ENCODE measurements around the gene TMTC4. TPM values are rescaled to one million over a fixed set of nuclear protein-coding genes. Genes with fewer than 3 reads are reported as not detected.

Gene TMTC4
- total RNA-seq, 1 experiment from 2014 or later = 28.1 TPM

- Mint-ChIP-seq H3K4me3 (no peak overlapping the region), H3K9me3 (no peaks in the 10 kb centered on the region), H3K4me1 (peaks cover 13 to 14% of the 10 kb centered on the region in 2 experiments), H3K27me3 (ENCODE audit: low read depth) (no peaks in the 10 kb centered on the region), H3K36me3 (ENCODE audit: insufficient read depth in 1 of 3, low read depth in 3 of 3) (peaks cover 42 to 64% (median 56%) of the 10 kb centered on the region in 3 experiments), H3K27ac (peak overlapping the region in 2 of 3 experiments; percentile 14 to 70; a peak in 3 of 7 replicates)
- H4K91ac ChIP-seq (ENCODE audit: insufficient read length, low read depth, low read length) = no peak overlapping the region
- H2BK120ac ChIP-seq (ENCODE audit: low read depth, low read length, poor library complexity, severe bottlenecking) = no peak overlapping the region
- TF ChIP-seq CTCF (conservative IDR thresholded peaks at IDR 0.05) = peak; percentile 10; the same call in 1 of the 3 replicates
- H2AFZ ChIP-seq (ENCODE audit: low read length) = no peak overlapping the region
- H4K8ac ChIP-seq (replicated peaks; ENCODE audit: insufficient read length, low read depth, low read length) = no peak overlapping the region
- H3K23me2 ChIP-seq (ENCODE audit: insufficient read length, low read depth, low read length, poor library complexity, severe bottlenecking) = no peaks in the 10 kb centered on the region
- H3K79me1 ChIP-seq (ENCODE audit: insufficient read depth, low read depth, low read length, poor library complexity, severe bottlenecking) = no peaks in the 10 kb centered on the region
- no peak overlapping the region for H2BK15ac ChIP-seq (ENCODE audit: low read depth, low read length)
- H2AK5ac ChIP-seq (ENCODE audit: insufficient read length, low read length) = no peak overlapping the region
- no peak overlapping the region for H3K14ac ChIP-seq (ENCODE audit: insufficient read depth, low read length)
- no peak overlapping the region for H3K23ac ChIP-seq (ENCODE audit: insufficient read length, low read depth, low read length)
- no peak overlapping the region for H3K18ac ChIP-seq (ENCODE audit: insufficient read length, low read depth, low read length)
- no peaks in the 10 kb centered on the region for H3K9me3 ChIP-seq (ENCODE audit: control insufficient read depth, low read depth, low read length)
- H2BK5ac ChIP-seq (ENCODE audit: insufficient read length, low read length) = no peak overlapping the region
- no peak overlapping the region for H4K5ac ChIP-seq (ENCODE audit: insufficient read length, low read depth, low read length)
- no peak overlapping the region for H3K9ac ChIP-seq (ENCODE audit: extremely low read depth, insufficient read length, low read length)
- no peak overlapping the region for H3K4ac ChIP-seq (ENCODE audit: low read depth, low read length)
- no peak overlapping the region for H3T11ph ChIP-seq (ENCODE audit: low read length)
- H2BK20ac ChIP-seq (ENCODE audit: low read depth, low read length, poor library complexity, severe bottlenecking) = no peak overlapping the region
- H3K56ac ChIP-seq (ENCODE audit: insufficient read length, low read depth, low read length) = no peak overlapping the region
- no peaks in the 10 kb centered on the region for H4K20me1 ChIP-seq (ENCODE audit: control insufficient read depth, insufficient read depth, insufficient read length)
- H3K27me3 ChIP-seq (ENCODE audit: insufficient read depth, low read length) = no peaks in the 10 kb centered on the region
- no peak overlapping the region for H3K27ac ChIP-seq (ENCODE audit: insufficient read length, low read depth, low read length)
- H3K79me2 ChIP-seq (ENCODE audit: insufficient read depth, low read length) = no peaks in the 10 kb centered on the region
- no peak overlapping the region for H3K4me2 ChIP-seq (ENCODE audit: insufficient read depth, insufficient read length, low read length)
- no CpG with 5 or more reads among the region's 8 CpGs for WGBS (ENCODE audit: extremely low coverage, insufficient read length, low lambda C conversion rate)
- no peaks in the 10 kb centered on the region; the same call in 1 of the 2 replicates for H3K4me1 ChIP-seq (ENCODE audit: insufficient read depth, low read length)
- DNase-seq = no peak
- H2BK12ac ChIP-seq (ENCODE audit: insufficient read length, low read depth, low read length) = no peak overlapping the region
These were observed 44.0 kb downstream of the TMTC4 start for GRCh38 chr13:100630555-100630954.
